IPS-11a (cell line): Measurements from ENCODE around the gene OBSCN.

Experiments used
- H3K4me3 ChIP-seq: one replicate; pipeline ENCODE4 v1.5.1; 2013; ENCODE audit warnings: low read depth, low read length, control low read depth

Gene OBSCN

DNA sequence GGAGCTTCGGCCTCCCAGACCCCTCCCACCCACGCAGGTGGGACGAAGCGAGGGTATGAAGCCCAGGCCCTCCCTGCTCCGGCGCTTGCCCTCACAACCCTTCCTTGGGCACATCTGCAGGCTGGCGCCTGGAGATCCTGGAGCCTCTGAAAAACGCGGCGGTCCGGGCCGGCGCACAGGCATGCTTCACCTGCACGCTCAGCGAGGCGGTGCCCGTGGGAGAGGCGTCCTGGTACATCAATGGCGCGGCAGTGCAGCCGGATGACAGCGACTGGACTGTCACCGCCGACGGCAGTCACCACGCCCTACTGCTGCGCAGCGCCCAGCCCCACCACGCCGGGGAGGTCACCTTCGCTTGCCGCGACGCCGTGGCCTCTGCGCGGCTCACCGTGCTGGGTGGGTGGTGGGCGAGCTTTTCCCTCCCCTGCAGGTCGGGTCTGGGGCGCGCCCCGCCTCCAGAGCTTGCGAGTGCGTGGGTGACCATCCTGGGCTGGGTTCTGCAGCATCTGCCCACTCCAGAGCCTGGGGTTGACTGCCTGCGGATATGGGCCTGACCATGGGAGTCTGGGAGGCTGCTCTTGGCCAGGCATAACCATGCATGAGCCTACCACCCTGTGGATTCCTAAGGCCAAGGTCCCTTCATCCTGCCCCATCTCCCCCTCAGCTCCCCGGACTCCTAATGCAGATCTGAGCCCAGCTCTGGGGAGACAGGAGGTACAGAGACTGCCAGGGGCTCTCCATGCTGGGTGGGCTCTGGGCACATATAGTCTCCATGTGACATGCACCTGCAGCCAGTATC lies 108.9 kb downstream of the OBSCN start:
- H3K4me3 ChIP-seq = no peak overlapping the region

DNA sequence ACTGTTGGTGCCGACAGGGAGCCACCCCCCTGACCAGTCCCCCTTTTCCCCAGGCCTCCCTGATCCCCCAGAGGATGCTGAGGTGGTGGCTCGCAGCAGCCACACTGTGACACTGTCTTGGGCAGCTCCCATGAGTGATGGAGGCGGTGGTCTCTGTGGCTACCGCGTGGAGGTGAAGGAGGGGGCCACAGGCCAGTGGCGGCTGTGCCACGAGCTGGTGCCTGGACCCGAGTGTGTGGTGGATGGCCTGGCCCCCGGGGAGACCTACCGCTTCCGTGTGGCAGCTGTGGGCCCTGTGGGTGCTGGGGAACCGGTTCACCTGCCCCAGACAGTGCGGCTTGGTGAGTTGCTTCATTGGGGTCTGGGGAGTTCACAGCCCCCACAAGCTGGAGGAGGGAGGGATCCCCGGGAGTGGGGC lies 109.6 kb downstream of the OBSCN start:
- H3K4me3 ChIP-seq = no peak overlapping the region

DNA sequence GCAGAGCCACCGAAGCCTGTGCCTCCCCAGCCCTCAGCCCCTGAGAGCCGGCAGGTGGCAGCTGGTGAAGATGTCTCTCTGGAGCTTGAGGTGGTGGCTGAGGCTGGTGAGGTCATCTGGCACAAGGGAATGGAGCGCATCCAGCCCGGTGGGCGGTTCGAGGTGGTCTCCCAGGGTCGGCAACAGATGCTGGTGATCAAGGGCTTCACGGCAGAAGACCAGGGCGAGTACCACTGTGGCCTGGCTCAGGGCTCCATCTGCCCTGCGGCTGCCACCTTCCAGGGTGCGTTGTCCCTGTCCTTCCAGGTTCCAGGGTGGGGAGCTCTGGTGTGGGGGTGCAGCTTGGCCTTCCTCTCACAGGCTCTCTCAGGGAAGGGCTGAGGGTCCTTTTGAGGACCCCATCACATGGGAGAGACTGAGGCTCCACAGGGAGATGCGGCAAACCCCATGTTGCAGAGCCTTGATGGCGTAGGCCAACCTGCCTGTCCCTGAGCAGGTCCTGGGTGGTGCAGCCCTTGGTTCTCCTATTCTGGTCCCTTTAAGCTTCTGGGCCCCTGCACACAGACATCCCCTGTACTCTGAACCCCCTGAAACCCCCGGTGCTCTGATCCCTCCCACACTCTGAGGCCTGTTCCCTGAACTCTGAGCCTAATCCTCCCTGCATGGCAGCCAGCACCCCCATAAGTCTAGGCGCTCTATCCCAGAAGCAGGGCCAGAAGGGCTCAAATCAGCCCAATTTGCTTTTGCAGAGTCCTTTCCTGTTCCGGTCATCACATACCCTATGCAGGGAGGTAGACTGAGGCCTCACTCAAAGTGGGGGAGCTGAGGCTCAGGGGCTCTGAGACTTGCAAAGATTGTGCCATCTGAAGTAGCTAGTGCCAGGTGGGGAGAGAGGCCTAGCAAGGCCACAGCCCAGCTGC lies 110.3 kb downstream of the OBSCN start:
- H3K4me3 ChIP-seq = no peak overlapping the region

GRCh38 chr1:228318823-228319241 lies 111.0 kb downstream of the OBSCN start:
- no peak overlapping the region for H3K4me3 ChIP-seq

- H3K4me3 ChIP-seq = no peak overlapping the region
Measured at GRCh38 chr1:228319352-228320088, 111.7 kb downstream of the OBSCN start.

DNA sequence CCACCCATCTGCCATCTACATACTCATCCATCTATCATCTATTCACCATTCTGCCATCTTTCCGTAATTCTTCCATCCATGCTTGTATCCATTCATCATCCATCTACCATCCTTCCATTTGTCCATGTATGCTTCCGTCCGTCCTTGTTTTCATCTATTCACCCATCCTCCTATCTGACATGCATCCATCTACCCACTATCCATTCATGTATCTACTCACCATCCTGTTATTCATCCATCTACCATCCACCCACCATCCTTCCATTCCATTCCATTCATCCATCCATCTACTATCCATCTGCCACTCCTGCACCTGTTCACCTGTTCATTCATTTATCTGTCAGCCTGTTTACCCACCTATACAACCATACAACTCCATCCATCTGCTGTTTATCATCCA lies 112.5 kb downstream of the OBSCN start:
- no peak overlapping the region for H3K4me3 ChIP-seq

DNA sequence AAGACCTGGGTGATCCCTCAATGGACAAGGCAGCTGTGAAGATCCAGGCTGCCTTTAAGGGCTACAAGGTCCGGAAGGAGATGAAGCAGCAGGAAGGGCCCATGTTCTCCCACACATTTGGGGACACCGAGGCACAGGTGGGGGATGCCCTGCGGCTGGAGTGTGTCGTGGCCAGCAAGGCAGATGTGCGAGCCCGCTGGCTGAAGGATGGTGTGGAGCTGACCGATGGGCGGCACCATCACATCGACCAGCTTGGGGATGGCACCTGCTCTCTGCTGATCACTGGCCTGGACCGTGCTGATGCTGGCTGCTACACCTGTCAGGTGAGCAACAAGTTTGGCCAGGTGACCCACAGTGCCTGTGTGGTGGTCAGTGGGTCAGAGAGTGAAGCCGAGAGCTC lies 113.6 kb downstream of the OBSCN start:
- H3K4me3 ChIP-seq = no peak overlapping the region

DNA sequence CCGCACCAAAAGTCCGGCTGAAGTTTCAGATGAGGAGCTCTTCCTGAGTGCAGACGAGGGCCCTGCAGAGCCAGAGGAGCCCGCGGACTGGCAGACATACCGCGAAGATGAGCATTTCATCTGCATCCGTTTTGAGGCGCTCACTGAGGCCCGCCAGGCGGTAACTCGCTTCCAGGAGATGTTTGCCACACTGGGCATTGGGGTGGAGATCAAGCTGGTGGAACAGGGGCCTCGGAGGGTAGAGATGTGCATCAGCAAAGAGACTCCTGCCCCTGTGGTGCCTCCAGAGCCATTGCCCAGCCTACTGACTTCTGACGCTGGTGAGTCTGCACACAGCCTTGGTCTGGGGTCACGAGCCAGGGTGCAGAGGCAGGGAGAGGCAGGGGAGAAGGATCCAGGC lies 114.1 kb downstream of the OBSCN start:
- H3K4me3 ChIP-seq = no peak overlapping the region

DNA sequence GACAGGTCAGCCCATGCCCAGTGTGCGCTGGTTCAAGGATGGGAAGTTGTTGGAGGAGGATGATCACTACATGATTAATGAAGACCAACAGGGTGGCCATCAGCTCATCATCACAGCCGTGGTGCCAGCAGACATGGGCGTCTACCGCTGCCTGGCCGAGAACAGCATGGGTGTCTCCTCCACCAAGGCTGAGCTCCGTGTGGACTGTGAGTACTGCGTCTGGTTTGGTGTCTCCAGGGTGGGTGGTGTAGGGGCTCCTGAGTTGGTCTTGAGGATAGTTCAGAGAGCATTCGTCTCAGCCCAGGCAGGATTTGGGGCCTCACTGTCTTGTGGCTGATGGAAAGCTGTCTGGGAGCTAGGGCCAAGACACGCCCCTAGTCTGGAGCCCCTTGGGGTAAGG lies 115.6 kb downstream of the OBSCN start:
- H3K4me3 ChIP-seq = no peak overlapping the region

DNA sequence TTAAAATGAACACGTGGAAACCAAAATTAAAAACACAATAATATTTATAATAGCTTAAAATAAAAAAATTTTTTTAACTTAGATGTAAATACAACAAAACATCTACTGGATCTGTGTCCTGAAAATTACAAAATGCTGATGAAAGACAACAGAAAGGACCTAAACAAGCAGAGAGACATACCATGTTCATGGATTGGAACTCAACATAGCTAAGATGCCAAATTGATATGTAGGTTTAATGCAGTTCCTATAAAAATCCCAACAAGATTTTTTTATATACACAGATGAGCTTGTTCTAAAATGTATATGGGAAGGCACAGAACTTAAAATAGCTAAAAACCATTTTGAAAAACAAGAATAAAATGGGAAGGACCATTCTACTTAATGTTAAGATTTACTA lies 117.4 kb downstream of the OBSCN start:
- H3K4me3 ChIP-seq = no peak overlapping the region

DNA sequence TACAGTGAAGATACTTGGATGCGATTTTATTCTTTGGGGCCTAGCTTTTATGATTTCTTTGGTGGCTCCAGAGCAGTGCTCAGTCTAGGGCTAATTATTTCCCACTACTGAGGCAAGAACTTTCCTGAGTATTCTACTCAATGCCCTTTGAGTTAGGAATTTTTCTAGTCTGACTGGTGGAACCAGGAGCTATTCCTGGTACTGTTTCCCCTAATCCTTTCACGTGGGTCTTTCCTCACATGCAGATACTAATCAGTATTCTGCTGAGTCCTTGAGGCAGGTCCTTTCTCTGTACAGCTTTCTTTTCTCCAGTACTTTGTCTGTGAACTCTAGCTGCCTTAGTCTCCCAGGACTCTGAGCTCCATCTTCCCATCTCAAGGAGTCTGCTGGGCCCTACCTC lies 122.0 kb downstream of the OBSCN start:
- H3K4me3 ChIP-seq = no peak overlapping the region

GRCh38 chr1:228332797-228333738 lies 125.2 kb downstream of the OBSCN start:
- H3K4me3 ChIP-seq = no peak overlapping the region

DNA sequence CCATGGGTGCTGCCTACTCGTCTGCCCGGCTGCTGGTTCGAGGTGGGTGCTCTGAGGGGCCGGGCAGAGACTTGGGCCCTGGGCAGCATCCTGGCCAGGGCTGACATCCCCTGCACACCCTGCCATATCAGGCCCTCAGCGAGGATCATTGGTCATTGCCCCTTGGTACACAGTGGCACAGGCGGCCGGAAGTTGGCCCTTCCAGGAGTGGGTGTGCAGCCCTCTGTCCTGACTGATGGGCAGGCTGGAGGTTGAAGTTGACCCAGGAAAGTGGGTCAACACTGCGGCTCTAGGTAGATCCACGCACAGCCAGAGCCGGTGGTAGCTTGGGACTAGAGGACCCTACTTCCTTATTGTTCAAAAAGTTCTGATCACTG lies 125.9 kb downstream of the OBSCN start:
- no peak overlapping the region for H3K4me3 ChIP-seq

DNA sequence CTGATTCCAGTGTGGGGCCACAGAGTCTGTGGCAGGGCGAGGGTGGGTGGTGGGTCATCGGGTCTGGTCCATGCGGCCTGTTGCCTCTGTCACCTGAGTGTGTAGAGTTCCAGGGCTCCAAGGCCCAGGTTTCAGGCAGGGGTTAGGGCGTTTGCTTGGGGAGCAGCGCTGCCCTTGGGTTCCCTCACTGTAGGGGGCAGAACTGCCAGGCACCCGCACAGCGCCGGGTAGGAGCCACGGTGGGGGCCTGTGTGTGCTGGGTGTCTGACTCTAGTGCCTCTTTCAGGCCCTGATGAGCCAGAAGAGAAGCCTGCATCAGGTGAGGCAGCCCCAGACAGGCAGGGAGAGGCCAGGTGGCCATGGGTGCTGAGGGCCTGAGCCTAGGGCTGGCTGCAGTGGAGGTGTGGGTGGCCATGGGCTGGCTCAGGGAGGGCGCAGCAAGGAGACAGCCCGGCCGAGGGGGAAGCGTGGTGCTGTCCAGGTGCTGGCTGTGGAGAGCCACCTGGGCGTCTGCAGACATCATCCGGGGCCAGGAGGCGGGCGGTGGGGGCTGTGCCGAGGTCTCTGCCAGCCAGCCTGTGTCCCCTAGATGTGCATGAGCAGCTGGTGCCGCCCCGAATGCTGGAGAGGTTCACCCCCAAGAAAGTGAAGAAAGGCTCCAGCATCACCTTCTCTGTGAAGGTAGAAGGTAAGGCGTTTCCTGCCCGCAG lies 126.5 kb downstream of the OBSCN start:
- H3K4me3 ChIP-seq = no peak overlapping the region

DNA sequence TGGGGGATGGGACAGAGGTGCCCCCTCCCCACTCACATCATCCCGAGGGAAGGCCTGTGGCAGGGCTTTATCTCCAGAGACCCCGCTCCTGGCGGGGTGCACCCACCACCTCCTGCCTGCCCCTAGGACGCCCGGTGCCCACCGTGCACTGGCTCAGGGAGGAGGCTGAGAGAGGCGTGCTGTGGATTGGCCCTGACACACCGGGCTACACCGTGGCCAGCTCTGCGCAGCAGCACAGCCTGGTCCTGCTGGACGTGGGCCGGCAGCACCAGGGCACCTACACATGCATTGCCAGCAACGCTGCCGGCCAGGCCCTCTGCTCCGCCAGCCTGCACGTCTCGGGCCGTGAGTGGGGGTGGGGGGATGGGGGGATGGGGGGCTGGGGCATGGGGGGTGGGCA lies 127.1 kb downstream of the OBSCN start:
- H3K4me3 ChIP-seq = no peak overlapping the region

GRCh38 chr1:228335406-228336307 lies 127.8 kb downstream of the OBSCN start:
- H3K4me3 ChIP-seq = no peak overlapping the region

GRCh38 chr1:228336308-228337030 lies 128.6 kb downstream of the OBSCN start:
- no peak overlapping the region for H3K4me3 ChIP-seq

DNA sequence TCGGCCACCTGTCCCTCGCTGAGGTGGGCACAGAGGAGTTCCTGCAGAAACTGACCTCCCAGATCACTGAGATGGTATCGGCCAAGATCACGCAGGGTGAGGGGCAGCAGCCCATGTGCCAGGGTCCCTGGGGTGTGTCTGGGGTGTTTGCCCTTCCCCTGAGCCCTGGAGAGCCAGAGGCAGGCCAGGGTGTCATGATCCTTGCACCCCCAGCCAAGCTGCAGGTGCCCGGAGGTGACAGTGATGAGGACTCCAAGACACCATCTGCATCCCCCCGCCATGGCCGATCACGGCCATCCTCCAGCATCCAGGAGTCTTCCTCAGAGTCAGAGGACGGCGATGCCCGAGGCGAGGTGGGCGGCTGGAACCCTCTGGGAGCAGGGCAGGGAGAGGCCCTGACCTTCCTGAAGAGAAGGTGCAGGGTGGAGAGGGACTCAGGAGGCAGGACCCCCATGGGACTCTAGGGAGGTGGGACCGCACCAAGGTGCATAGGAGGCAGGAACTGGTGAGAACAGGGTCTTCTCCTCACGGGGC lies 129.3 kb downstream of the OBSCN start:
- H3K4me3 ChIP-seq = no peak overlapping the region
